Measurements from ENCODE around the gene CLEC16A. TPM values are rescaled to one million over a fixed set of nuclear protein-coding genes. Genes with fewer than 3 reads are reported as not detected.

The CLEC16A gene
- polyA plus RNA-seq, 3 donors, result 3.4 to 12.0 (median 5.8) TPM

GRCh38 chr16:10950393-10950792 lies 6.0 kb downstream of the CLEC16A start:
- Histone ChIP-seq H3K9ac (ENCODE audit: insufficient read depth, low read length, poor library complexity, severe bottlenecking) (no peak overlapping the region), H3K9me3 (replicated peaks in 1 of 2; ENCODE audit: control insufficient read depth in 1 of 2, insufficient read depth in 1 of 2, low read length in 2 of 2) (no peaks in the 10 kb centered on the region), H4K20me1 (ENCODE audit: insufficient read depth, low read length) (peaks cover 86% of the 10 kb centered on the region), H3K4me1 (ENCODE audit: control insufficient read depth in 1 of 2, insufficient read depth in 2 of 2, low read length in 2 of 2) (peaks cover 22 to 28% of the 10 kb centered on the region in 2 donors), H3K36me3 (replicated peaks in 1 of 2; ENCODE audit: control insufficient read depth in 1 of 2, insufficient read depth in 2 of 2, low read length in 2 of 2) (no peaks in the 10 kb centered on the region), H2AFZ (ENCODE audit: insufficient read depth, low read depth, low read length, poor library complexity, severe bottlenecking) (no peak overlapping the region), H3K27me3 (ENCODE audit: control insufficient read depth in 2 of 2, insufficient read depth in 2 of 2, low read length in 2 of 2) (no peaks in the 10 kb centered on the region), H3K4me2 (replicated peaks; ENCODE audit: extremely low read depth, low read length, poor library complexity, severe bottlenecking) (no peak overlapping the region), H3K4me3 (replicated peaks in 1 of 3; ENCODE audit: low read depth in 2 of 3, low read length in 3 of 3) (no peak overlapping the region), H3K27ac (ENCODE audit: low read depth in 1 of 2, low read length in 2 of 2) (no peak overlapping the region), H3K79me2 (ENCODE audit: insufficient read depth, low read length) (peaks cover 63% of the 10 kb centered on the region)
- Mint-ChIP-seq H3K4me1 (peaks cover 39% of the 10 kb centered on the region), H3K9me3 (no peaks in the 10 kb centered on the region), H3K36me3 (peaks cover 8 to 10% of the 10 kb centered on the region in 2 donors), H3K27ac (no peak overlapping the region), H3K4me3 (no peak overlapping the region), H3K27me3 (ENCODE audit: low read depth in 3 of 3) (peaks cover 0 to 6% (median 1%) of the 10 kb centered on the region in 3 donors)
- no peak for DNase-seq
- intact Hi-C loops (cut with micrococcal nuclease), result no loop called here
- WGBS (ENCODE audit: insufficient coverage), result 100% methylated on average over 1 of the region's 5 CpGs
- TF ChIP-seq, protein P1, sequence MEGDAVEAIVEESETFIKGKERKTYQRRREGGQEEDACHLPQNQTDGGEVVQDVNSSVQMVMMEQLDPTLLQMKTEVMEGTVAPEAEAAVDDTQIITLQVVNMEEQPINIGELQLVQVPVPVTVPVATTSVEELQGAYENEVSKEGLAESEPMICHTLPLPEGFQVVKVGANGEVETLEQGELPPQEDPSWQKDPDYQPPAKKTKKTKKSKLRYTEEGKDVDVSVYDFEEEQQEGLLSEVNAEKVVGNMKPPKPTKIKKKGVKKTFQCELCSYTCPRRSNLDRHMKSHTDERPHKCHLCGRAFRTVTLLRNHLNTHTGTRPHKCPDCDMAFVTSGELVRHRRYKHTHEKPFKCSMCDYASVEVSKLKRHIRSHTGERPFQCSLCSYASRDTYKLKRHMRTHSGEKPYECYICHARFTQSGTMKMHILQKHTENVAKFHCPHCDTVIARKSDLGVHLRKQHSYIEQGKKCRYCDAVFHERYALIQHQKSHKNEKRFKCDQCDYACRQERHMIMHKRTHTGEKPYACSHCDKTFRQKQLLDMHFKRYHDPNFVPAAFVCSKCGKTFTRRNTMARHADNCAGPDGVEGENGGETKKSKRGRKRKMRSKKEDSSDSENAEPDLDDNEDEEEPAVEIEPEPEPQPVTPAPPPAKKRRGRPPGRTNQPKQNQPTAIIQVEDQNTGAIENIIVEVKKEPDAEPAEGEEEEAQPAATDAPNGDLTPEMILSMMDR (IDR thresholded peaks at IDR 0.05), result no peak

- peaks cover 88% of the 10 kb centered on the region for H4K20me1 ChIP-seq (ENCODE audit: insufficient read depth, low read length)
- no peak overlapping the region for H3K27ac ChIP-seq (ENCODE audit: low read depth in 1 of 2, low read length in 2 of 2)
- WGBS (ENCODE audit: insufficient coverage), result 82% methylated on average over 3 of the region's 4 CpGs
- H3K79me2 ChIP-seq (ENCODE audit: insufficient read depth, low read length), result peaks cover 61% of the 10 kb centered on the region
- Mint-ChIP-seq H3K27ac (no peak overlapping the region), H3K9me3 (no peaks in the 10 kb centered on the region), H3K4me3 (no peak overlapping the region), H3K36me3 (peaks cover 8 to 10% of the 10 kb centered on the region in 2 donors), H3K27me3 (ENCODE audit: low read depth in 3 of 3) (peaks cover 0 to 6% (median 0%) of the 10 kb centered on the region in 3 donors), H3K4me1 (peaks cover 36% of the 10 kb centered on the region)
- H3K4me2 ChIP-seq (replicated peaks; ENCODE audit: extremely low read depth, low read length, poor library complexity, severe bottlenecking), result no peak overlapping the region
- TF ChIP-seq, protein P1 (IDR thresholded peaks at IDR 0.05), result no peak
- no peak overlapping the region for H2AFZ ChIP-seq (ENCODE audit: insufficient read depth, low read depth, low read length, poor library complexity, severe bottlenecking)
- H3K9me3 ChIP-seq (replicated peaks in 1 of 2; ENCODE audit: control insufficient read depth in 1 of 2, insufficient read depth in 1 of 2, low read length in 2 of 2), result no peaks in the 10 kb centered on the region
- intact Hi-C loops (cut with micrococcal nuclease), result no loop called here
- DNase-seq, result no peak
- H3K27me3 ChIP-seq (ENCODE audit: control insufficient read depth in 2 of 2, insufficient read depth in 2 of 2, low read length in 2 of 2), result no peaks in the 10 kb centered on the region
- H3K4me3 ChIP-seq (replicated peaks in 1 of 3; ENCODE audit: low read depth in 2 of 3, low read length in 3 of 3), result no peak overlapping the region
- H3K9ac ChIP-seq (ENCODE audit: insufficient read depth, low read length, poor library complexity, severe bottlenecking), result no peak overlapping the region
- H3K4me1 ChIP-seq (ENCODE audit: control insufficient read depth in 1 of 2, insufficient read depth in 2 of 2, low read length in 2 of 2), result peaks cover 17 to 22% of the 10 kb centered on the region in 2 donors
- no peaks in the 10 kb centered on the region for H3K36me3 ChIP-seq (replicated peaks in 1 of 2; ENCODE audit: control insufficient read depth in 1 of 2, insufficient read depth in 2 of 2, low read length in 2 of 2)
Observed at GRCh38 chr16:10951026-10951425, 6.7 kb downstream of the CLEC16A start.

All from CD14-positive monocyte (primary cell).